ENCODE measurements around the gene SF3B2.

Gene SF3B2

DNA sequence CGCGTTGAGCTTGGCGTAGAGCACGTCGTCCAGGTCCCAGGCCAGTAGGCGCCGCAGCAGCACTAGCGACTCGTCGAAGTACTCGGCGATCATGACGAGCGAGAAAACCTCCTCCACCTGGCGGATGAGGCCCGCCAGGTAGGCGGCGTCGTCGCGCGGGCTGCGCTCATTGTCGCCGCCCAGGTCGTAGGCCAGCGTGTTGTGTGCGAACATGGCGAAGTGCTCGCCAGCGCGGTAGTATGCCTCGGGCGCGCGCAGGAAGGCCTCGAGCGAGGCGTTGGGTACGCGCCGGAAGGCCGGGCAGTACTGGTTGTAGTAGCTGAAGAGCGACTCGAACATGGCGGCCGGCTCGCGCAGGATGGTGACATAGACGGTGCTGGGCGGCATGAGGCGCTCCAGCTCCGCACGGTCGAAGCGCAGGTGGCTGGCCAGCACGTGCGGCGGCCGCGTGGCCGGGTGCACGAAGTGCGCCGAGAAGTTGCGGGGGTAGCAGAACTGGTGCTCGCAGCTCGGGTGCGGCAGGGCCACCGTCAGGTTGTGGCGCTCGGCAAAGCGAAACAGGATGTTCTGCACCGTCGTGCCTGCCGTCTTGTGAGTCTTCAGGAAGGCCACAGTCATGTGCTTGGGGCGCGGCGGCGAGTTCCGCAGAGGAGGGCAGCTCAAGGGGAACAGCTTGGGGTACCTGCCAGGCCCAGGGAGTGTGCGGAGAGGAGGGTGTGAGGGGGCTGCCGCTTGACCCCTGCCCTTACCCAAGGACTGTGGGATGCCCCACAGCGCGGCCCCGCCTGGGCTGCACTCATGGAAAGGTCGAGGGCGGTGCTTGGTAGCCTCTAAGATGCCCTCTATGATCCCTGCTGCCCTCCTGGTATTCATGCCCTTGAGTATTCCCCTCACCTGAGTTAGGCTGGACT lies 8.9 kb upstream of the SF3B2 start:
- H3K27ac ChIP-seq (ENCODE audit: low read depth, low read length) = no peak overlapping the region
- no peaks in the 10 kb centered on the region for H3K4me1 ChIP-seq (ENCODE audit: insufficient read depth, low read length)
- no peak overlapping the region for H3K4me3 ChIP-seq (ENCODE audit: low read depth in 1 of 2, low read length in 2 of 2)
- H3K9ac ChIP-seq (ENCODE audit: low read length) = no peak overlapping the region
- no peaks in the 10 kb centered on the region for H3K36me3 ChIP-seq (ENCODE audit: insufficient read depth, low read length)
- H3K9me3 ChIP-seq (ENCODE audit: low read length) = no peaks in the 10 kb centered on the region
- peaks cover 7 to 14% of the 10 kb centered on the region in 2 donors for H3K27me3 ChIP-seq (ENCODE audit: control insufficient read depth in 1 of 2, insufficient read depth in 2 of 2, low read length in 2 of 2)

DNA sequence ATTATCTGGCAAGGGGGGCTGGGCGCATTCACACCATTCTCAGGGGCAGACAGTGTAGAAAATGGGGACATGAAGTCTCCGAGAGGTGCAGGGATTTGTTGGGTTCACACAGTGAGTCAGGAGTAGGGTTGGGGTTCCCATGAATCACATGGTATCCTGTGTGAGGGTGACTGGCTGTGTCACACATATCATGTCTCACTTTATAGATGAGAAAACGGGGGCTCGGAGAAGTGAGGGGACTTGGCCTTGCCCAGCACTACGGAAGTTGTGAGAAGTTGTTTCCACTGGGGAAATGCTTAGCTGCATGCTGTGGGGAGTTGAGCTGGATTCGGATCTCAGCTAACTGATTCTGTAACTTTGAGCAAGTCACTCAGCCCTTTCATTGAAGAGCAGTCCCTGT lies 7.4 kb upstream of the SF3B2 start:
- H3K9ac ChIP-seq (ENCODE audit: low read length) = no peak overlapping the region
- no peaks in the 10 kb centered on the region for H3K36me3 ChIP-seq (ENCODE audit: insufficient read depth, low read length)
- H3K27me3 ChIP-seq (ENCODE audit: control insufficient read depth in 1 of 2, insufficient read depth in 2 of 2, low read length in 2 of 2) = peaks cover 7 to 22% of the 10 kb centered on the region in 2 donors
- H3K4me1 ChIP-seq (ENCODE audit: insufficient read depth, low read length) = no peaks in the 10 kb centered on the region
- no peaks in the 10 kb centered on the region for H3K9me3 ChIP-seq (ENCODE audit: low read length)
- no peak overlapping the region for H3K27ac ChIP-seq (ENCODE audit: low read depth, low read length)
- H3K4me3 ChIP-seq (ENCODE audit: low read depth in 1 of 2, low read length in 2 of 2) = no peak overlapping the region

DNA sequence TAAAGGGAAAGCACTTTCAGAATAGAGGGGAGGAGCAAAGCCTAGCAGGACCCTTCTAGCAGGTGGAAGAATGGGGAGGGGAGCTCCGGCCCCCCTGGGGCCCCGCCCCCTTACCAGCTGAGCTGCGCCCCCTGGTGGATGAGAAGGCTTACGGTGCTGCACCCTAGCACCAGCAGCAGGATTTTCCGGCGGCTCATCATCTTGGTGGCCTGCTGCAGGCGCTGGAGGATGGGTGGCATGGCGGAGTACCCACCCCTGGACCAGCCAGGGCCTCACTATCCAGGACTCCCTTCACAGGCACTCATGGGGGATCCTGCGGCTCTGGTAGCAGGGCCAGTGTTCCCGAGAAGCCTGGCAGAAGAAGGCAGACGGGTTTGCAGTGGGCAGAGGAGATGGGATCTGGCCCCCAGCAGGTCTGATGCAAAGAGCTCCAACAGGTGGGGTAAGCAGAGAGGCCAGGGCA lies 7.0 kb upstream of the SF3B2 start:
- Histone ChIP-seq H3K4me1 (ENCODE audit: insufficient read depth, low read length) (no peaks in the 10 kb centered on the region), H3K27me3 (ENCODE audit: control insufficient read depth in 1 of 2, insufficient read depth in 2 of 2, low read length in 2 of 2) (peaks cover 7 to 22% of the 10 kb centered on the region in 2 donors), H3K4me3 (ENCODE audit: low read depth in 1 of 2, low read length in 2 of 2) (no peak overlapping the region), H3K27ac (ENCODE audit: low read depth, low read length) (no peak overlapping the region), H3K9me3 (ENCODE audit: low read length) (no peaks in the 10 kb centered on the region), H3K9ac (ENCODE audit: low read length) (no peak overlapping the region), H3K36me3 (ENCODE audit: insufficient read depth, low read length) (no peaks in the 10 kb centered on the region)

DNA sequence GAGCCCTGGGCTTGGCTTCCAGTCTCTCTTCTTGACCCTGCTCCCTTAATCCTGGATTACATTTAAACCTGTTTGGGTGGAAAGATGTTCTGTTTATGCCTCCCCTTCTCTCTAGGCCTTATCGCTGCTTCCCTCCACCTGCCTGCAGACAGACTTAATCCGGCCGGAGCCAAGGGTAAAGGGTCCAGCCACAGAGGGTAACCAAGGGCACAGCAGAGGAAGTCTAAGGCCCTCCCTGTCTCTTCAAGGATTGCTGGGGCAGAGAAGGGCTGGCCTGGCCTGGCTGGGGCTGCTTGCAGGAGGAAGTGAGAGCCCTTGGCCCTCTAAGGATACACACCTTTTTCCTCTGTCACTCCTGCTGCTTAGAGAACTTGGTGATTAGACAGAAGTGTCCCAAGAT lies 5.3 kb upstream of the SF3B2 start:
- Histone ChIP-seq H3K9me3 (ENCODE audit: low read length) (no peaks in the 10 kb centered on the region), H3K27me3 (ENCODE audit: control insufficient read depth in 1 of 2, insufficient read depth in 2 of 2, low read length in 2 of 2) (peaks cover 7 to 22% of the 10 kb centered on the region in 2 donors), H3K27ac (ENCODE audit: low read depth, low read length) (no peak overlapping the region), H3K4me1 (ENCODE audit: insufficient read depth, low read length) (peaks cover 8% of the 10 kb centered on the region), H3K9ac (ENCODE audit: low read length) (no peak overlapping the region), H3K4me3 (ENCODE audit: low read depth in 1 of 2, low read length in 2 of 2) (no peak overlapping the region), H3K36me3 (ENCODE audit: insufficient read depth, low read length) (no peaks in the 10 kb centered on the region)

DNA sequence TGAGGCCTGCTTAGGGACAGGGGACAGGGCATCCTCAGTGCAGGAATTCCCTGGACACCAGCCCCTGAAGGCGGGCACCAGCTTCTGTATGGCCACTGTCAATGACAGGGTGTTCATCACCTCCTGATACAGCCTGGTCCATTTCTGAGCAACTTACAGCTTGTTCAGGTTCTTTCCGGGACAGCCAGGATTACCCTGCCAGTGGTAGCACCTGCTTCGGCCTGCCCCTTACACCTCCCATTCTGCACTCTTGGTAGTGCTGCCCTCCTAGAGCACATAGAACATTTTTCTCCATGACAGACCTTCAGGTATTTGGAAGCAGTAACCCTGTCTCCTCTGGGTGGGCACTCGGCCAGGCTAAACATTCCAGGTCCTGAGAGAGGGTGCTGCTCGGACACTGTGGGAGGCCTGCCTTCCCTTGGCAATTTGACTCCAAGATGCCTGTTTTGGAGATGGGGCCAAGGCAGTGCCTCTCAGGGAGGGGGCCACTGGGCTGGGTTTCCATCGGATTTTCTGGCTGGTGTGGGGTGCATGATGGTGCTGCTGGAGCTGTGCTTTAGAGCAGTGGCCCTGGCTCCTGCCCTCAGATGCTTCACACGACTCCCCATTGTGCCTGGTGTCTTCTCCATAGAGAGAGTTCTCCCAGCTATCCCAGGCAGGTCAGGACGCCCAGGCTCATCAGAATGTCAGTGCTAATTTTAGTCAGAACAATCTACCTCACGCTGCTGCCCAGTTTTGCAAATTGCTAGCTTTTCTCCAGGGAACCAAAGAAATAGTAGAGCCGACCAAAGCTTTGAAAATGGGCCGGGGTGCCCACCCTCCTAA lies 4.4 kb upstream of the SF3B2 start:
- Histone ChIP-seq H3K9me3 (ENCODE audit: low read length) (no peaks in the 10 kb centered on the region), H3K4me1 (ENCODE audit: insufficient read depth, low read length) (peaks cover 8% of the 10 kb centered on the region), H3K27ac (ENCODE audit: low read depth, low read length) (no peak overlapping the region), H3K9ac (ENCODE audit: low read length) (no peak overlapping the region), H3K4me3 (ENCODE audit: low read depth in 1 of 2, low read length in 2 of 2) (no peak overlapping the region), H3K36me3 (ENCODE audit: insufficient read depth, low read length) (no peaks in the 10 kb centered on the region), H3K27me3 (ENCODE audit: control insufficient read depth in 1 of 2, insufficient read depth in 2 of 2, low read length in 2 of 2) (peaks cover 7 to 22% of the 10 kb centered on the region in 2 donors)

DNA sequence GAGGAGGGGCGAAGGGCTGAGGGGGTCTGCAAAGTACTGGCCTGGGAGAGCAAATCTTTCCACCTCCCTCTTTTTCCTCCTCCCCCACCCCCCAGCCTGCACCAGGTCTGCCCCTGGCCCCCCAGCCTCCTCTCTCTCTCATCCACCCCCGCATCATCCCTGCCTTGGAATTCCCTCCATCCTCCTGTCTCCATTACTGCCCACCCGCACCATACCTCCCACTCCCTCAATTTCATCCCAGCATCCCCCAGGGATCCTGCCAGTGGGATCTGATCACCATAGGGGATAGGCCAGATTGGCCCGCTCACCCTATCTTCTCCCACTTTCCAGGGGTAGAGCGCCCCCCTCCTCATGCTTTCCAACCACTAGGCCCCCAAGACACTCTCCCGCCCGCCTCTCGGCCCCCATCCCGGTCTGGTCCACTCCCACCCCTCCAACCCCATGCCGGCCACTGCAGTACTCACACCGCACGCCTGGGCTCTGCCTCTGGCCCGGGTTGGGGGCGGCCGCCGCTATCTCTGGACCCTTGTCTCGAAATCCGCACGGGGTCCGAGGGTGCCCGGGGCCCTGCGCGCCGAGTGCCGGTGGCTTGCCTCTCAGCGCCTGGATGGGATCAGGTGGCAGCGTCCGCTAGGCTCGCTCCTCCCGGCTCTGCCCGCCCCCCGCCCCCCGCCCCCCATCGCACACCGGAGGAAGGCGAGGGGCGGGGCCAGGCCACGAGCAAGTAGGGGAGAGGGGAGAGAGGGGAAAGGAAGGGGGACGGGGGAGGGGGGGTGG lies 3.4 kb upstream of the SF3B2 start, which contains the start of gene GAL3ST3:
TSS of gene GAL3ST3 (minus strand) at position 615 of the 777 bp plus-strand sequence. CDS start 3,746 bp downstream, outside the sequence.
- Histone ChIP-seq H3K9me3 (ENCODE audit: low read length) (no peaks in the 10 kb centered on the region), H3K4me3 (ENCODE audit: low read depth in 1 of 2, low read length in 2 of 2) (no peak within 1 kb of the TSS), H3K36me3 (ENCODE audit: insufficient read depth, low read length) (no peaks in the 10 kb centered on the region), H3K4me1 (ENCODE audit: insufficient read depth, low read length) (peaks cover 16% of the 10 kb centered on the region), H3K9ac (ENCODE audit: low read length) (no peak within 1 kb of the TSS), H3K27me3 (ENCODE audit: control insufficient read depth in 1 of 2, insufficient read depth in 2 of 2, low read length in 2 of 2) (peaks cover 7 to 22% of the 10 kb centered on the region in 2 donors), H3K27ac (ENCODE audit: low read depth, low read length) (no peak within 1 kb of the TSS)

DNA sequence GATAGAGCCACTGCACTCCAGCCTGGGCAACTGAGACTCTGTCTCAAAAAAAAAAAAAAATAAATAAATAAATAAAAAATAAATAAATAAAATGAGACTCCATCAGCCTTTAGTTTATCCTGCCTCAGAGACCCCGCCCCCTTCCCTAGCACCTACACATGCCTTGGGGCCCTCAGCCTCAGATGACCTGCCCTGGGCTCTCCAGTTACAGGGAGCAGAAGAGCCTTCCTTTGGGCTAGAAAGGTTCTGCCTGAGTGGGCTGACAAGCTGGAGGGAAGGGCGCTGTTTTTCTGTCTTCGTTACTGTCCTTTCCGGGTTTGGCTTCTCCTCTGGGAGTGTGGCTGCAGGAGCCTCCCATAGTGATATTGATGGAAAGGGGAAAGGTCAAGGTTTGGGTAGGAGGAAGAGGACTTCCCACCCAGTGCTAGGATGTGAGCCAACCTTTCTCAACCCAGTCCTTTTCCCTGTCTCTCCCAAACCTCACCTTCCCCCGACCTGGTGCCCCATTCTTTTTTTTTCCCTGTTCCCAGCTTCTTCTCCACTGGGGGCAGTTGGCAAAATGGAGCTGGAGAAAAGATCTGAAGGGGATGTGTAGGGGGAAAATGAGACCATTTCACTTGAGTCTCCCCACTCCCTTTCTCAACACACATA lies 1.5 kb upstream of the SF3B2 start:
- H3K9ac ChIP-seq (ENCODE audit: low read length) = no peak overlapping the region
- peaks cover 16% of the 10 kb centered on the region for H3K4me1 ChIP-seq (ENCODE audit: insufficient read depth, low read length)
- H3K36me3 ChIP-seq (ENCODE audit: insufficient read depth, low read length) = peaks cover 14% of the 10 kb centered on the region
- H3K9me3 ChIP-seq (ENCODE audit: low read length) = no peaks in the 10 kb centered on the region
- peak overlapping the region; percentile 96 for H3K27ac ChIP-seq (ENCODE audit: low read depth, low read length)
- H3K4me3 ChIP-seq (ENCODE audit: low read depth in 1 of 2, low read length in 2 of 2) = no peak overlapping the region
- peaks cover 7 to 22% of the 10 kb centered on the region in 2 donors for H3K27me3 ChIP-seq (ENCODE audit: control insufficient read depth in 1 of 2, insufficient read depth in 2 of 2, low read length in 2 of 2)

DNA sequence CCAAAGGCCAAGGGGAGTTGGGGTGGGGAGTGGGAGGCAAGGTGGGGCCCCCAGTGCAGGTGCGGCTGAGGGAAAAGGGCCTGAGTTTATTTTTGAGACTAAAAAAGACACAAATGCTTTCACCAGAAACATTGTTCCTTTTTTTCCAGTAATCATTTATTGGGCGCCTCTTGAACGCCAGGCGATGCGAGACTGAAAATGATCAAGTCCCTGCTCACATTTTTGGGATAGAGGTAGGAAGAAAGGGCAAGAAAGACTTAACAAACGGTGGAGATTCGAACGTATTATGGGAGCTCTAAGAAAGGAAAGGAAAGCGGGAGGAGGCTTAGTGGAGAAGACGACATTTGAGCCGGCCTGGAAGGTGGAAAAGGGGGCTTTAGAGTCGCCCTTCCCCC lies 796 bp upstream of the SF3B2 start:
- Histone ChIP-seq H3K27ac (ENCODE audit: low read depth, low read length) (peak overlapping the region; percentile 96), H3K9me3 (ENCODE audit: low read length) (no peaks in the 10 kb centered on the region), H3K36me3 (ENCODE audit: insufficient read depth, low read length) (peaks cover 21% of the 10 kb centered on the region), H3K27me3 (ENCODE audit: control insufficient read depth in 1 of 2, insufficient read depth in 2 of 2, low read length in 2 of 2) (peaks cover 7 to 22% of the 10 kb centered on the region in 2 donors), H3K9ac (ENCODE audit: low read length) (peak overlapping the region; percentile 68), H3K4me1 (ENCODE audit: insufficient read depth, low read length) (peaks cover 16% of the 10 kb centered on the region), H3K4me3 (ENCODE audit: low read depth in 1 of 2, low read length in 2 of 2) (peak overlapping the region; percentile 45 to 65)

DNA sequence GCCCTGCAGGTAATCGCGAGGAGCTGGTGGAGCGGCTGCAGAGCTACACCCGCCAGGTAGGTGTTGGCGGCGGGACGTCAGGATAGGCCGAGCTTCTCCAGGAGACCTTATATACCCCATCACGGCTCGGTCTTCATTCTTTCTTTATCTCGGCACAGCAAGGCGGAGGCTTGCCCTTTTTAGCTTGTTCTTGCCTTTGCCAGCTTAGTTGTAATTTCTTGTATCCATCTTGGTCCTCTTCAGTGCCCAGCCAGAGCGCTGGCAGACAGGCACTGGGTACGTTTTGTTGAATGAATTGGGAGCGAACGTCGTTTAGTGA lies 459 bp downstream of the SF3B2 start:
- Histone ChIP-seq H3K9ac (ENCODE audit: low read length) (peak overlapping the region; percentile 94), H3K9me3 (ENCODE audit: low read length) (no peaks in the 10 kb centered on the region), H3K27me3 (ENCODE audit: control insufficient read depth in 1 of 2, insufficient read depth in 2 of 2, low read length in 2 of 2) (peaks cover 6 to 15% of the 10 kb centered on the region in 2 donors), H3K4me1 (ENCODE audit: insufficient read depth, low read length) (peaks cover 16% of the 10 kb centered on the region), H3K36me3 (ENCODE audit: insufficient read depth, low read length) (peaks cover 33% of the 10 kb centered on the region), H3K27ac (ENCODE audit: low read depth, low read length) (peak overlapping the region; percentile 96), H3K4me3 (ENCODE audit: low read depth in 1 of 2, low read length in 2 of 2) (peak overlapping the region; percentile 89 to 96)

DNA sequence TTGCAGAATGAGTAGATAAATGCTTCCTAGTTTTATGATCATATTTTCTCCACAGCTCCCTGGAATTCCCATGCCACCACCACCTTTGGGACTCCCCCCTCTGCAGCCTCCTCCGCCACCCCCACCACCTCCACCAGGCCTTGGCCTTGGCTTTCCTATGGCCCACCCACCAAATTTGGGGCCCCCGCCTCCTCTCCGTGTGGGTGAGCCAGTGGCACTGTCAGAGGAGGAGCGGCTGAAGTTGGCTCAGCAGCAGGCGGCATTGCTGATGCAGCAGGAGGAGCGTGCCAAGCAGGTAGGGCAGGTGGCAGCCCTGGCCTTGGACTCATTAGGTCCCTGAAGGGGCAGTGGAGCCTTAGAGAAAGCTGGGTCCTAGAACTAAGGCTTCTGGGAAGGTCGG lies 2.9 kb downstream of the SF3B2 start:
- H3K9ac ChIP-seq (ENCODE audit: low read length) = no peak overlapping the region
- H3K27me3 ChIP-seq (ENCODE audit: control insufficient read depth in 1 of 2, insufficient read depth in 2 of 2, low read length in 2 of 2) = no peaks in the 10 kb centered on the region
- H3K4me1 ChIP-seq (ENCODE audit: insufficient read depth, low read length) = peaks cover 16% of the 10 kb centered on the region
- H3K9me3 ChIP-seq (ENCODE audit: low read length) = no peaks in the 10 kb centered on the region
- H3K36me3 ChIP-seq (ENCODE audit: insufficient read depth, low read length) = peaks cover 55% of the 10 kb centered on the region
- H3K27ac ChIP-seq (ENCODE audit: low read depth, low read length) = no peak overlapping the region
- no peak overlapping the region for H3K4me3 ChIP-seq (ENCODE audit: low read depth in 1 of 2, low read length in 2 of 2)
